Measurements from ENCODE around the gene RIN1. TPM values are rescaled to one million over a fixed set of nuclear protein-coding genes. Genes with fewer than 3 reads are reported as not detected.

Gene RIN1
- total and polyA plus RNA-seq, 9 of the 15 experiments (the other 6 are each of a cell fraction or from before 2014, with no cell fraction given): 0.01 to 1.2 (median 0.45) TPM; not detected in 1

- TF ChIP-seq, protein P1, sequence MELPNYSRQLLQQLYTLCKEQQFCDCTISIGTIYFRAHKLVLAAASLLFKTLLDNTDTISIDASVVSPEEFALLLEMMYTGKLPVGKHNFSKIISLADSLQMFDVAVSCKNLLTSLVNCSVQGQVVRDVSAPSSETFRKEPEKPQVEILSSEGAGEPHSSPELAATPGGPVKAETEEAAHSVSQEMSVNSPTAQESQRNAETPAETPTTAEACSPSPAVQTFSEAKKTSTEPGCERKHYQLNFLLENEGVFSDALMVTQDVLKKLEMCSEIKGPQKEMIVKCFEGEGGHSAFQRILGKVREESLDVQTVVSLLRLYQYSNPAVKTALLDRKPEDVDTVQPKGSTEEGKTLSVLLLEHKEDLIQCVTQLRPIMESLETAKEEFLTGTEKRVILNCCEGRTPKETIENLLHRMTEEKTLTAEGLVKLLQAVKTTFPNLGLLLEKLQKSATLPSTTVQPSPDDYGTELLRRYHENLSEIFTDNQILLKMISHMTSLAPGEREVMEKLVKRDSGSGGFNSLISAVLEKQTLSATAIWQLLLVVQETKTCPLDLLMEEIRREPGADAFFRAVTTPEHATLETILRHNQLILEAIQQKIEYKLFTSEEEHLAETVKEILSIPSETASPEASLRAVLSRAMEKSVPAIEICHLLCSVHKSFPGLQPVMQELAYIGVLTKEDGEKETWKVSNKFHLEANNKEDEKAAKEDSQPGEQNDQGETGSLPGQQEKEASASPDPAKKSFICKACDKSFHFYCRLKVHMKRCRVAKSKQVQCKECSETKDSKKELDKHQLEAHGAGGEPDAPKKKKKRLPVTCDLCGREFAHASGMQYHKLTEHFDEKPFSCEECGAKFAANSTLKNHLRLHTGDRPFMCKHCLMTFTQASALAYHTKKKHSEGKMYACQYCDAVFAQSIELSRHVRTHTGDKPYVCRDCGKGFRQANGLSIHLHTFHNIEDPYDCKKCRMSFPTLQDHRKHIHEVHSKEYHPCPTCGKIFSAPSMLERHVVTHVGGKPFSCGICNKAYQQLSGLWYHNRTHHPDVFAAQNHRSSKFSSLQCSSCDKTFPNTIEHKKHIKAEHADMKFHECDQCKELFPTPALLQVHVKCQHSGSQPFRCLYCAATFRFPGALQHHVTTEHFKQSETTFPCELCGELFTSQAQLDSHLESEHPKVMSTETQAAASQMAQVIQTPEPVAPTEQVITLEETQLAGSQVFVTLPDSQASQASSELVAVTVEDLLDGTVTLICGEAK (IDR thresholded peaks at IDR 0.05): no peak
- TF ChIP-seq, protein P1 (CRISPR knock-in tag; IDR thresholded peaks at IDR 0.05): no peak
- no peak for TF ChIP-seq ZNF212 (CRISPR knock-in tag; IDR thresholded peaks at IDR 0.05)
- TF ChIP-seq ZNF354B (CRISPR knock-in tag; IDR thresholded peaks at IDR 0.05): no peak
- TF ChIP-seq ZNF316 (IDR thresholded peaks at IDR 0.05): no peak
- no peak for TF ChIP-seq XRCC5 (IDR thresholded peaks at IDR 0.05; ENCODE audit: low read depth, low read length)
- TF ChIP-seq FOXK2 (conservative IDR thresholded peaks at IDR 0.05 in 1 of 2, IDR thresholded peaks at IDR 0.05 in 1 of 2; ENCODE audit: low read depth in 2 of 2): no peak
- TF ChIP-seq ZBTB2 (IDR thresholded peaks at IDR 0.05): no peak
- TF ChIP-seq SMARCA5 (IDR thresholded peaks at IDR 0.05): no peak
- TF ChIP-seq CBX2 (IDR thresholded peaks at IDR 0.05; ENCODE audit: insufficient read depth, low read length, poor library complexity, severe bottlenecking): no peak
- TF ChIP-seq RBM34 (IDR thresholded peaks at IDR 0.05; ENCODE audit: borderline replicate concordance, insufficient read depth, low read length): no peak
- TF ChIP-seq TEAD4 (IDR thresholded peaks at IDR 0.05; ENCODE audit: low read length): no peak
- no peak for TF ChIP-seq TEAD4 (CRISPR knock-in tag; IDR thresholded peaks at IDR 0.05; ENCODE audit: borderline replicate concordance)
- no peak for TF ChIP-seq PRMT5 (CRISPR knock-in tag; IDR thresholded peaks at IDR 0.05)
- TF ChIP-seq HDAC3 (IDR thresholded peaks at IDR 0.05; ENCODE audit: borderline replicate concordance, partially characterized antibody): no peak
- no peak for TF ChIP-seq PTBP1 (IDR thresholded peaks at IDR 0.05; ENCODE audit: low read depth, low read length)
- no peak for TF ChIP-seq PREB (CRISPR knock-in tag; IDR thresholded peaks at IDR 0.05)
- TF ChIP-seq MEF2D (tag; conservative IDR thresholded peaks at IDR 0.05; ENCODE audit: low read depth): no peak
Observed at GRCh38 chr11:66371627-66372415, 35.6 kb upstream of the RIN1 start, which contains the start of gene SLC29A2 (continued).

Measured in K562 (cell line).